ENCODE data around the gene TMIGD3.
"Not testable (repeated sequence)": the region's sequence is repeated elsewhere in the genome, so short reads cannot be mapped to it uniquely, and the experiment has no call there.

The TMIGD3 gene

DNA sequence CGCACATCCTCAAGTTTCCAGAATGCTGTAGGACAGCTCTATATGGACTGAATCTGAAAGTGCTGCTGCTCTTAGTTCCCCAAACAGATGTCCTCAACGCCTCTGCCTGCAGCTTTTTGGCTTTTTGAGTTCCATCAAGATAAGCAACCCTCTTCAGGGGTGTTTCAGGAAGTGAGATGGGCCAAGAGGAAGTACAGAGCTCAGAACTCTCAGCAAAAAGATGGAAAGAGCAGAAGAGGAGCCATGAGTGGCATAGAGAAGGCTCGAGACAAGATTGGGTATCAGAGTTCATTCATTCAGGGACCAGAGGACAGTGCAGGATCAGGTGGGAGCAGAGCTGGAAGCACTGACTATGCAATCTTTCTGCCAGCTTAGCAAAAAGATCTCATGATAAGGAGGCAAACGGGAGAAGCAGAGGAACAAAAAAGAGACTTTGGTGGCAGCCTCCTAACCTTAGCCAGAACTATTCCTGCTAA is at the start of gene TMIGD3, which contains the start of gene ADORA3:
Gene TMIGD3 (minus strand): TSS at position 49 of the 476 bp plus-strand sequence. CDS start 279 bp downstream, outside the sequence.
Gene ADORA3 (minus strand): TSS at position 49 of the 476 bp plus-strand sequence. CDS start 279 bp downstream, outside the sequence.
- no peak for DNase-seq (ENCODE audit: low read depth)

GRCh38 chr1:111553196-111553595 is 49.8 kb upstream of the TMIGD3 start:
- DNase-seq (ENCODE audit: low read depth), result no peak

- DNase-seq (ENCODE audit: low read depth), result no peak
Measured at GRCh38 chr1:111552587-111552986, 49.2 kb upstream of the TMIGD3 start.

DNA sequence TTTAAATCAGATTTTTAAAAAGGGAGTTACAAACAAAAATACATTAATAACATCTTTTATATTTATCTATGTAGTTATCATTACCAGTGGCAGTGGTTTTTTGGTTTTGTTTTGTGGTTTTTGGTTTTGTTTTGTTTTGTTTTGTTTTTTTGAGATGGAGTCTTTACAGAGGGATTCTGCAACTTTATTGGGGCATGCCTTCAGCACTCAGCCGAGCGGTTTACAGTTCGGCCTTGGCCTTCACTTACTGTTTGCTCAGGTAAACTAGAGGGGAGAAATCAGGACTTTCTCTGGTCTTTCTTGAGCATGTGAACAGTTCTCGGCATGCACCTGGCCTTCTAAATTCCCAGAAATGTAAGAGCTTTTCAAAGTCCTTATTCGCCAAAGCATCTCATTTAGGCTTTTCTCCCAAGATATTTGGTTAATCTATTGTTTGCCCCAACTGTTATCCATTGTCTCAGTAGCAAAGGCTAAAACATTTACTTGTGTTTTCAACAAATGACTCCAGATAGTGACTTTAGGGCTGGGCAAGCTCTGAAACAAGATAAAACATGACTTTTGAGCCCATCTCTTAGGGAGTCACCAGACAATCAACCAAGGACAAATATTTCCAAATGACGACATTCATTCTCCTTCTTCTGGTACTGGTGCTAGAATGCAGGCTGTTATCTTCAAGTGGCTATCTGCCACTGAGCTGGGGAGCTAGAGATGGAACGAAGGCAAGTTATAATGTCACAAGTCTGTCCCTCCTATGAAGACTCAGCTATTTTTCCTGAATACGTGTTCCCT is 48.4 kb upstream of the TMIGD3 start:
- DNase-seq (ENCODE audit: low read depth), result no peak

GRCh38 chr1:111547786-111548185 is 44.4 kb upstream of the TMIGD3 start:
- not testable (repeated sequence) for DNase-seq (ENCODE audit: low read depth)

GRCh38 chr1:111542187-111542586 is 38.8 kb upstream of the TMIGD3 start:
- no peak for DNase-seq (ENCODE audit: low read depth)

GRCh38 chr1:111541721-111542120 is 38.3 kb upstream of the TMIGD3 start:
- no peak for DNase-seq (ENCODE audit: low read depth)

- no peak for DNase-seq (ENCODE audit: low read depth)
Measured at GRCh38 chr1:111540928-111541327, 37.5 kb upstream of the TMIGD3 start.

GRCh38 chr1:111538343-111539025 is 35.1 kb upstream of the TMIGD3 start:
- DNase-seq (ENCODE audit: low read depth), result no peak

DNA sequence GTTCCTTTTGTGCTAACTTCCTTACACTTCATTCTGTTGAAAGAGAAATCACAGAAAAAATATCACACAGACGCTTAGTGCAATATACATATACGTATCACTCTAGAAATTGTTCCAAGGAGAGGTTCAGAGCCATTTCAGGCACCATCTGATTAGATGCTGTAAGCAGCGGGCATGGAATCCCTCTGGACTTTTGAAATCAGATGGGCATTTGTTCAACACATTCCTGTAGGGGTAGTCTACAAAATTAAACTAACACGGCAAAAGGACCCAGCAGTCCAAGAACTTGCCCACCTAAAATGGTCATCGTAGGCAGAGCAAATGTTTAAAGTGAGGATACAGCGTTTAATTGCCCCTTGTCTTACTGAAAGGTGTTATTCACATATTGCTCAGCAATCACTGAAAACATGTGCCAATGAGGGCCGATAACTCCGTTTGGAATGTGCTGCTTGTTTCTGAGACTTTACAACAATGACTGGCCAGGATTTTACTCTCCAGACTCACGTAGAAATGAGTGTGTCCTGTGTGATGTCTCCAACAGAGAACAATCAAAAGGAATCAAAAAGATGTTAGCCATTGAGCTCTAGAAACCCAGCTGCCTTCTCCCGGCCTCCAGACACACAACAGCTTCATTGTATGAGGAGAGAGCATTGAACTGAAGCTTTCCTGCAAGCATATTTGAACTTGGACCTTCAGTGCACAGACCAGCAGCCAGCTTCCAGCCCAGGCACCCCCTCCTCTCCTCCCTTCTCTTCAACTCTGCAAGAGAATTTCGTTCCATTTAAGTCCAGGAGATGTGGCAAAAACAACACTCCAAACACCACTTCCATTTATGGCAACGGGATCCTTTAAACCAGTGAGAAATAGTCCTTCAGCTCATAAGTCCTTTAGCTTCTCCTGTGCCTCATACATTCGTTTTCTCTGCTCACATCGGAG is 32.1 kb upstream of the TMIGD3 start:
- DNase-seq (ENCODE audit: low read depth), result no peak

- DNase-seq (ENCODE audit: low read depth), result no peak
Measured at GRCh38 chr1:111520053-111520452, 16.6 kb upstream of the TMIGD3 start.

- no peak for DNase-seq (ENCODE audit: low read depth)
Measured at GRCh38 chr1:111517469-111518225, 14.2 kb upstream of the TMIGD3 start.

GRCh38 chr1:111516005-111516535 is 12.6 kb upstream of the TMIGD3 start:
- no peak for DNase-seq (ENCODE audit: low read depth)

- no peak for DNase-seq (ENCODE audit: low read depth)
Measured at GRCh38 chr1:111515291-111516004, 12.0 kb upstream of the TMIGD3 start.

DNA sequence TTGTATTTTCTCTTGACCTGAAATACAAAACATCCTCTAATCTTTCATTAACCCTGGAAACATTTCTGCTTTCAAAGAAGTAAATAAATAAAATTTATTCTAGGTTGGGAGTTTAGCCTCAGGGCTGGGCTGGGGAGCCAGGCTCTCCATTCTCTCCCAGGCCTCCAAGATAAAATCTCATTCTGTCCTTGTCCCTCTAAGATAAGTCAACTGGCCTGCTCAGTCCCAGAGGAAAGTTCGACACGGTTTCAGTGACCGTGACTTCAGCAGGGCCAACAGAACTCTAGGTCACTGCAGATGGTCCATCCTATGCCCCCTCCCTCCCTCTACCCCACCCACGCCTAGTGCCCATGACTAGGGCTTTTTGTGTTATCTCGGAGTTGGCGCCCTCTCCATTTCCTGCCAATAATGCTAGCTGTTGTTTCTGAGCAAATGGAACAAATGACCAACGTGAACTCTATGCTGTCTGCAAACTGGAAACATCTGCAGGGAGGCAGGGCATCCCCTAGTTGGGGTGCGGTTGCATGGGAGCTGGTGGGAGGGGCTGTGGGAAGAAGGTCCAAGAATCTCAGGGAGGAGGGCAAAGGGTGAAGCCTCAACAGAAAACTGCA is 10.1 kb upstream of the TMIGD3 start:
- DNase-seq (ENCODE audit: low read depth), result no peak

DNA sequence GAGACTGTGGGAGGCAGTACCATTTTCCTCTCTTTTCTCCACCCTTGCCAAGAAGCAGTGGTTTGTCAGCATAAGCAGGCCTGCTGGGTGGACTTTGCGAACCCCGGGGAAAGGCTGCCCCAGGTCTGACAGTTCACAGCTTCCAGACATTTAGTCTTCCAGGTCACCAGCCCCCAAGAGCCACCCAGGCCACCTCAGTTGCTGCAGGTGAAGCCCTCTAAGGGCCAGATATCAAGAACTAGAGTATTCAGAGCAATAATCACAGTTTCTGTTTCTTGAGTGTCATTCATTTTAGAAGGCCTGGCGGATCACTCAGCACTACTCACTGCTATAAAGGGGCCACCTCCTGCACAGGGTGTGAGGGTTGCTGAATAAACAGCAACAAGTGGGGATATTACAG is 9.5 kb upstream of the TMIGD3 start:
- DNase-seq (ENCODE audit: low read depth), result no peak

GRCh38 chr1:111512132-111512889 is 8.9 kb upstream of the TMIGD3 start:
- DNase-seq (ENCODE audit: low read depth), result no peak

GRCh38 chr1:111511370-111511769 is 7.9 kb upstream of the TMIGD3 start:
- DNase-seq (ENCODE audit: low read depth), result no peak

DNA sequence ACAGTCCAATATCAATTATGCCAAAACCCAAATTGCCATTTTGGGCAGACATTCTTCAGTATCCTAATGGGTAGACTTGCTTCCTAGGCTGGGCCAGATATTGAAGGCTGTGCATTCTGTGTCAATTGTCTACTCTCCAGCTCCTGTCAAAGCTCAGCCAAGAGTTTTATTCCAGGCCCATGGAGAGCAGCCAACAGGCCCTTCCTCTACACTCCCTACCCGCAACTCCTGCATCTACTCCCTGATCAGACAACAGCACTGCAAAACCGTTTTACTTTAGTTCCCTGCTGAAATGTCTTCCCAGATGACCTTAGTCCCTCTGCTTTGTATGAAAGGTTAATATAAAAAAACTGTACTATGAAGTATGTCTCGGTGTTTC is 6.6 kb upstream of the TMIGD3 start:
- no peak for DNase-seq (ENCODE audit: low read depth)

Measured in activated T-helper 9 cell treated with anti-CD3 and anti-CD28 coated beads, Interleukin-2, amount 50 U/mL, for 16 hours (primary cell).